ENCODE data around the gene DCAKD. TPM values are rescaled to one million over a fixed set of nuclear protein-coding genes. Genes with fewer than 3 reads are reported as not detected.

The DCAKD gene
- polyA plus RNA-seq, 1 experiment = 44.2 TPM

DNA sequence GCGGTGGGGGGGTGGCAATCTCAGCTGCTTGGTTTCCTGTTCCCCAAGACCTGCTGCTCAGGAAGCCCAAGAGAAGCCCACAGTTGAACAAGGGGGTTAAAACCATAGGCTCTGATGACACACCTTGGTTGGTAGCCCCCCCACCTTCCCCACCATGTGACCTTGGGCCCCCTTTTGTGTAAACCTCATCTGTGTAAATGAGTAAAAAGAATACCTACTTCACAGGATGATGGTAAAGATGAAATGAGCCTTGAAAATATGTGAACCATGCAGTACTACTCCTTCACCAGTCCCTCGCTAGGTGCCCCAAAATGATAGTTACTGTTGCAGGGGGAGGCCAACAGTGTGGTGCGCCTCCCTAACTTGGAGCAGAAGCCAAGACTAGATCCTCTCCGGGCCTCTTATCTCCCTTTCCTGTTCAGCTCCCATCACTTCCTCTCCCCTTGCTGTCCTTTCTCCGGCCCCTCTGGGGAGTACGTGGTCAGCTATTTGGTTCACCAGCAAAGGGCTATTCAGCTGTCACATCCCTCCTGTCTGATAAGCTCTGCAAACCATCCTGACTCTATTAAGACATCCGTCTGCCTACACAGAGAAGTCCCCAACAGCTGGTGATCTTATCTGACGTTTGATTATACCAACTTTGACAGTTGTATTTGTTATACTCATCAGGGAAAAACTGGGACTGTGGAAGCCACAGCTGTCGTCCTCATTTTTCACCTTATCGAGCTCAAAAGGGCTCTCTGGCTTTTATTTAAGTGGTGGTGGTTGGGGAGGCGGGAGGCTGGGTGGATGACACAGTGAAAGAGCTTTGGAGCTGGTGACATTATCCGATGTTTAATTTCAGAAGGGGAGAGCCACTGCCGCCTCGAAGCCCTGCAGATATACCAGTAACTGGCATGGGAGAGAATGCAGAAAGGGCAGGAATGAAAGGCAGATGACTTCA, 19.9 kb downstream of the DCAKD start:
- ChIA-PET CTCF (interaction anchor here (0.6 to 1.9 kb wide), 5 partner anchors 9 to 112 kb away, joined by 3 to 12 read pairs (median 3); partner anchors contain the start of genes ACBD4 and PLCD3), POLR2A (no interaction called here)
- no peak for TF ChIP-seq CTCF (IDR thresholded peaks at IDR 0.05; ENCODE audit: insufficient read depth, low read depth, low read length)

DNA sequence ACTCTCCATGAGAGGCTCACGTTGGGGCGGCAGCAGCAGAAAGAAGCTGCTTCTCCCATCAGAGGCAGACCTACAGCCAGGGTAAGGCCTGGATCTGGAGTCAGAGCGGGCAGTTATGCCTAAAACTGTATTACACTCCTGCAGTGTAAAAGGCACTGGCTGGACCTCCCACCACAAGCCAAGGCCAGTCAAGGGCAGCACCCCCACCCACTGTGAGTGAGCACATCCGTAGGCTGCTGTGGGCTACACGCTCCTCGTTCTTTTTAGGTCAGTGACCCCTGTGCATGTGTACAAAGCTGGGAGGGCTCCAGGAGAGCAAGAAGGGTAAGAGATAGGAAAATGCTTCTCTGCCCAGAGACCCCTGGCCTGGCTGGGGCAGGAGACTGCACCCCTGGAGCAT, 20.7 kb downstream of the DCAKD start:
- no peak for DNase-seq (ENCODE audit: low read depth)
- no peaks in the 10 kb centered on the region for H3K27me3 ChIP-seq (ENCODE audit: control insufficient read depth, insufficient read depth, low read length)
- H3K4me3 ChIP-seq (ENCODE audit: low read depth, low read length) = no peak overlapping the region
- H3K36me3 ChIP-seq (ENCODE audit: control insufficient read depth, insufficient read depth, low read length) = peaks cover 23% of the 10 kb centered on the region
- no peak for TF ChIP-seq CTCF (IDR thresholded peaks at IDR 0.05; ENCODE audit: insufficient read depth, low read depth, low read length)
- ChIA-PET CTCF (interaction anchor here (1.9 kb wide), 1 partner anchor 9 kb away, joined by 12 read pairs; no protein-coding TSS in a partner anchor), POLR2A (no interaction called here)

More for the DNA sequence above, 19.9 kb downstream of the DCAKD start:
- DNase-seq (ENCODE audit: low read depth) = no peak
- no peaks in the 10 kb centered on the region for H3K27me3 ChIP-seq (ENCODE audit: control insufficient read depth, insufficient read depth, low read length)
- no peak overlapping the region for H3K4me3 ChIP-seq (ENCODE audit: low read depth, low read length)
- peaks cover 22% of the 10 kb centered on the region for H3K36me3 ChIP-seq (ENCODE audit: control insufficient read depth, insufficient read depth, low read length)

DNA sequence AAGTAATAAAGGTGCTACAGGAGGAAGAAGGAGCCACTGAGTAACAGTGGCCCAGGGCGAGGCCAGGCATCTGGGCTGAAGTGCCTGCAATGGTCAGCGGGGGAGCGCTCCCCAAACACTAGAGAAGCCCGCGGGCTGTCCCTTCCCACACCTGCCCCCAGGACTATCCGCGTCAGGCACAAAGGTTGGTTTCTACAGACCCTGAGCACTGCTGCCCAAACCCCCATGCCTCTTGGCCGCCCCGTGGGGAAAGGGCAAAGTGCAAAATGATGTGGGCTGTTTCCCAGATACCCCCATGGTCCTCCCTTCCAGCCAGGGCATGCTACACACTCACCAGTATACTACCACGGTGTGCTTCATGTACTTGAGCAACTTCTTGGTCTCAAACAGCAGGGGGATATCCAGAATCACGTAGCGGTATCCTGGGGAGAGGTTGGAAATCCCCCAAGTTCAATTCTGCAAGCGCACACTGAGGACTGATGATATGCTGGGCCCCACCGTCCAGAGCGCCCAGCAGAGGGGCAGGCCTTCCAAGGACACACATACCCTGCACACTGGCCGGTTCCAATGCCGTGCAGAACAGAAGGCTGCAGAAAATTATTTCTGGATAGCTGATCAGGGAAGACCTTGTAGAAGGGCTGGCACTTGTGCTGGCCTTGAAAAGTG, 21.5 kb downstream of the DCAKD start:
- no peaks in the 10 kb centered on the region for H3K27me3 ChIP-seq (ENCODE audit: control insufficient read depth, insufficient read depth, low read length)
- H3K36me3 ChIP-seq (ENCODE audit: control insufficient read depth, insufficient read depth, low read length) = peaks cover 22% of the 10 kb centered on the region
- H3K4me3 ChIP-seq (ENCODE audit: low read depth, low read length) = no peak overlapping the region
- TF ChIP-seq CTCF (IDR thresholded peaks at IDR 0.05; ENCODE audit: insufficient read depth, low read depth, low read length) = no peak
- no peak for DNase-seq (ENCODE audit: low read depth)
- CTCF ChIA-PET = no interaction called here
- POLR2A ChIA-PET = no interaction called here

- ChIA-PET POLR2A (no interaction called here), CTCF (no interaction called here)
- peaks cover 16% of the 10 kb centered on the region for H3K36me3 ChIP-seq (ENCODE audit: control insufficient read depth, insufficient read depth, low read length)
- DNase-seq (ENCODE audit: low read depth) = no peak
- no peak for TF ChIP-seq CTCF (IDR thresholded peaks at IDR 0.05; ENCODE audit: insufficient read depth, low read depth, low read length)
- H3K27me3 ChIP-seq (ENCODE audit: control insufficient read depth, insufficient read depth, low read length) = no peaks in the 10 kb centered on the region
- no peak overlapping the region for H3K4me3 ChIP-seq (ENCODE audit: low read depth, low read length)
These were observed 22.3 kb downstream of the DCAKD start for GRCh38 chr17:45029096-45029495.
